Neural cell (in vitro differentiated cells): Measurements from ENCODE around the gene SDHD.
"Not testable (repeated sequence)": the region's sequence is repeated elsewhere in the genome, so short reads cannot be mapped to it uniquely, and the experiment has no call there.

Experiments
- MXI1 ChIP-seq: fragments of 450-650 bp; conservative IDR thresholded peaks from 2 replicates; pipeline ENCODE4 v1.6.1; 2014; ENCODE audit warnings: antibody characterized with exemption, mild to moderate bottlenecking; ENCODE audit not compliant: poor library complexity, severe bottlenecking
- TAF1 ChIP-seq: IDR thresholded peaks from 2 replicates; pipeline ENCODE4 v1.6.1; 2012; ENCODE audit warnings: low read depth
- TF ChIP-seq, protein P1 (sequence below): fragments of 450-650 bp; IDR thresholded peaks from 2 replicates; pipeline ENCODE4 v1.5.1; 2014; ENCODE audit warnings: antibody characterized with exemption, mild to moderate bottlenecking, moderate library complexity; ENCODE audit not compliant: poor library complexity, severe bottlenecking

DNA sequence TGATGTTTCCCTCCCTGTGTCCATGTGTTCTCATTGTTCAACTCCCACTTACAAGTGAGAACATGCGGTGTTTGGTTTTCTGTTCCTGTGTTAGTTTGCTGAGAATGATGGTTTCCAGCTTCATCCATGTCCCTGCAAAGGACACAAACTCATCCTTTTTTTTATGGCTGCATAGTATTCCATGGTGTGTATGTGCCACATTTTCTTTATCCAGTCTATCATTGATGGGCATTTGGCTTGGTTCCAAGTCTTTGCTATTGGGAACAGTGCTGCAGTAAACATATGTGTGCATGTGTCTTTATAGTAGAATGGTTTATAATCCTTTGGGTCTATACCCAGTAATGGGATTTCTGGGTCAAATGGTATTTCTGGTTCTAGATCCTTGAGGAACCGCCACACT lies 40.0 kb upstream of the SDHD start:
- TF ChIP-seq TAF1, MXI1: not testable (repeated sequence)
- TF ChIP-seq, protein P1, sequence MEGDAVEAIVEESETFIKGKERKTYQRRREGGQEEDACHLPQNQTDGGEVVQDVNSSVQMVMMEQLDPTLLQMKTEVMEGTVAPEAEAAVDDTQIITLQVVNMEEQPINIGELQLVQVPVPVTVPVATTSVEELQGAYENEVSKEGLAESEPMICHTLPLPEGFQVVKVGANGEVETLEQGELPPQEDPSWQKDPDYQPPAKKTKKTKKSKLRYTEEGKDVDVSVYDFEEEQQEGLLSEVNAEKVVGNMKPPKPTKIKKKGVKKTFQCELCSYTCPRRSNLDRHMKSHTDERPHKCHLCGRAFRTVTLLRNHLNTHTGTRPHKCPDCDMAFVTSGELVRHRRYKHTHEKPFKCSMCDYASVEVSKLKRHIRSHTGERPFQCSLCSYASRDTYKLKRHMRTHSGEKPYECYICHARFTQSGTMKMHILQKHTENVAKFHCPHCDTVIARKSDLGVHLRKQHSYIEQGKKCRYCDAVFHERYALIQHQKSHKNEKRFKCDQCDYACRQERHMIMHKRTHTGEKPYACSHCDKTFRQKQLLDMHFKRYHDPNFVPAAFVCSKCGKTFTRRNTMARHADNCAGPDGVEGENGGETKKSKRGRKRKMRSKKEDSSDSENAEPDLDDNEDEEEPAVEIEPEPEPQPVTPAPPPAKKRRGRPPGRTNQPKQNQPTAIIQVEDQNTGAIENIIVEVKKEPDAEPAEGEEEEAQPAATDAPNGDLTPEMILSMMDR, result not testable (repeated sequence)
